GM20000 (cell line): ENCODE measurements around the gene MRPL44.

ENCODE experiments used
- DNase-seq: peaks from one replicate; pipeline ENCODE4 v3.0.0; 2012; ENCODE audit warnings: low spot score
- TF ChIP-seq, protein P1 (sequence below): IDR thresholded peaks from 2 replicates; pipeline ENCODE4 v1.5.1; 2012; ENCODE audit warnings: mild to moderate bottlenecking, control low read depth; ENCODE audit errors: extremely low read depth, missing control alignments

The MRPL44 gene

DNA sequence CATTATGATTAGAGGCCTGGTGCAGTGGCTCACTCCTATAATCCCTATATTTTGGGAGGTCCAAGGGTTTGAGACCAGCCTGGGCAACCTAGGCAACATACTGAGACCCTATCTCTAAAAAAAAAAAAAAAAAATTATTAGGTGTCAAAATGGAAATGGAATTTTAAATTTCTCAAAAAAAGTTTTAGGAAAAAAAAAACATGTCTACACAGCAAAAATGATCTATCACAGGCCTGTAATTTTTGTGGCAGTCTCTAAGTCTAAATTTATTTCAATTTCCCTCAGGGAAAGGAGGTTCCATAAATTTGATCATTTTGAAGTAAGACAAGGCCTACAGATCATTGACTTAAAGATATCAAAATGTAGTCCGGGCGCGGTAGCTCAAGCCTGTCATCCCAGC, 16.3 kb downstream of the MRPL44 start:
- no peak for DNase-seq
- TF ChIP-seq, protein P1, sequence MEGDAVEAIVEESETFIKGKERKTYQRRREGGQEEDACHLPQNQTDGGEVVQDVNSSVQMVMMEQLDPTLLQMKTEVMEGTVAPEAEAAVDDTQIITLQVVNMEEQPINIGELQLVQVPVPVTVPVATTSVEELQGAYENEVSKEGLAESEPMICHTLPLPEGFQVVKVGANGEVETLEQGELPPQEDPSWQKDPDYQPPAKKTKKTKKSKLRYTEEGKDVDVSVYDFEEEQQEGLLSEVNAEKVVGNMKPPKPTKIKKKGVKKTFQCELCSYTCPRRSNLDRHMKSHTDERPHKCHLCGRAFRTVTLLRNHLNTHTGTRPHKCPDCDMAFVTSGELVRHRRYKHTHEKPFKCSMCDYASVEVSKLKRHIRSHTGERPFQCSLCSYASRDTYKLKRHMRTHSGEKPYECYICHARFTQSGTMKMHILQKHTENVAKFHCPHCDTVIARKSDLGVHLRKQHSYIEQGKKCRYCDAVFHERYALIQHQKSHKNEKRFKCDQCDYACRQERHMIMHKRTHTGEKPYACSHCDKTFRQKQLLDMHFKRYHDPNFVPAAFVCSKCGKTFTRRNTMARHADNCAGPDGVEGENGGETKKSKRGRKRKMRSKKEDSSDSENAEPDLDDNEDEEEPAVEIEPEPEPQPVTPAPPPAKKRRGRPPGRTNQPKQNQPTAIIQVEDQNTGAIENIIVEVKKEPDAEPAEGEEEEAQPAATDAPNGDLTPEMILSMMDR: no peak

DNA sequence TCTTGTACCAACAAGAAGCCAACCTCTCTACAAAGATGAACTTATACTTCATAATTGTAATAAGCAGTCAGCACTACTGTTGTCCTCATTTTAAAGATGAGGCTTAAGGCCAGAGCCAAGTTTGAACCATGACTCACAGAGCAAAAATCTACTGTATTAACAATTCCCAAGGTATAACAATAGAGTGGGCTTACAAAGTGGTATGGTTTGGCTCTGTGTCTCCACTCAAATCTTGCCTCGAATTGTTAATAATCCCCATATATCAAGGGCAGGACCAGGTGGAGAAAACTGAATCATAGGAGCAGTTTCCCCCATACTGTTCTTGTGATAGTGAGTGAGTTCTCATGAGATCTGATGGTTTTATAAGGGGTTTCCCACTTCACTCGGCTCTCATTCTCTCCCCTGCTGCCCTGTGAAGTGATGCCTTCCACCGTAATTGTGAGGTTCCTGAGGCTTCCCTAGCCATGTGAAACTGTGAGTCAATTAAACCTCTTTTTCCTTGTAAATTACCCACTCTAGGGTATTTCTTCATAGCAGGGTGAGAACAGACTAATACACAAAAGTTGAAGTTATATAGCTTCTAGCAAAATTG, 19.5 kb downstream of the MRPL44 start:
- no peak for DNase-seq
- TF ChIP-seq, protein P1: no peak

DNA sequence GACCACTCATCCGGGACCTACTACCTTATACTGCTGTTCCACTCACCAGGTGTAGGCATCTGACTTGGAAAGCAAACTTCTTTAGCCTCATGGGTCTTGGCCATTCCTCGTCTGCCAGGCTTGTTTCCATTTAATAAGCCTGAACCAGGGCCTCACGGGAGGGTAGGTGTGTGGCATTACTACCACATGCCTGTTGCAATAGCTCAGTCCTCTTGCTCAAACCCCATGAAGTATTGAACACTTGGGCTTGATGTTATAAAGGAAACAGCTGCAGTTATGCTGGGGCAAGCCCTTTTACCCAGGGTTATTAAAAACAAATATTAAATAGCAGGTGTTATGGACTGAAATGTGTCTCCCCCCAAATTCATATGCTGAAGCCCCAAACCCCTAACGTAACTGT, 21.2 kb downstream of the MRPL44 start:
- TF ChIP-seq, protein P1: no peak
- DNase-seq: no peak

DNA sequence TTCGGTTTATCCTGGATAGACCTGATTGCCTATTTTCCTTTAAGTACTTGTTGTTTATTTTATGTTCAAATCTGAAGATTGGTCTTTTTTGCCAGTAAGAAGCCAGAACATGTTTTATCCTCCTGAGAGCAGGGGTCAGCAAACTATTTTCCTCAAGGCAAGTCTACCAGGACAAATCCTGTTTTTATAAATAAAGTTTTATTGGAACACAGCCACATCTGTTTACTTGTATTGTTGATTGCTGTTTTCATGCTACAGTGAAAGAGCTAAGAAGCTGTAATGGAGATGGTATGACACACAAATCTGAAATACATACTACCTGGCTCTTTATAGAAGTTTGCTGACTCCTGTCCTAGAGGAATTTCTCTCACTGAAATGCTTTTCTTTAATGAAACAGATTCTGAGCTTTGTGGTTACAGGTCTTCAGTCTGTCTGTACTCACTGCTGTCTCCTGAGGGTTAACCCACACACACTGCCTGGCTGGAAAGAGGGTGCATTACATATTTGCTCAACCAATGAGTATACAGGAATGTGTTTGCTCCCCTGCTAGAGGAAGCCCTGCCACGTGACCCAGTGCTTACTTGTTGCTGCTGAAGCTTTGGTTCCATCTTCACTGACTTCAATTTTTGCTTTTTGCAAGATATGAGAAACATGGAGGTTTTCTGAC, 22.6 kb downstream of the MRPL44 start:
- TF ChIP-seq, protein P1: no peak
- DNase-seq: no peak

DNA sequence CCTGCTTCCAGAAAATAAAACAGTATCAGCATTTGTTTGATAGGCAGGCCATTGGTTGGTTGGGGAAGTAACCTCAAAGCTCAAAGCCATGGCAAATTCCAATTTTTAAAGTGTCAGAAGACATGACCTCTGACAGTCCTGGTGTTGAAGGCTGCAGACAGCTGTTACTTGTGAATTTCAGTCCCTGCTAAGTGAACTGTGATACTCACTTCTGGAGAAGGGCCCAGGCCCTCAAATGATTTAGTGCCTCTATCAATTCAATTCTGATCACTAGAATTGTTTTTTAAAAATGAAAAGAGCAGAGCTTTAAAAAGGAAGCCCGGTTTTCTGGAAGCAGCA, 23.1 kb downstream of the MRPL44 start:
- DNase-seq: no peak
- TF ChIP-seq, protein P1: no peak

DNA sequence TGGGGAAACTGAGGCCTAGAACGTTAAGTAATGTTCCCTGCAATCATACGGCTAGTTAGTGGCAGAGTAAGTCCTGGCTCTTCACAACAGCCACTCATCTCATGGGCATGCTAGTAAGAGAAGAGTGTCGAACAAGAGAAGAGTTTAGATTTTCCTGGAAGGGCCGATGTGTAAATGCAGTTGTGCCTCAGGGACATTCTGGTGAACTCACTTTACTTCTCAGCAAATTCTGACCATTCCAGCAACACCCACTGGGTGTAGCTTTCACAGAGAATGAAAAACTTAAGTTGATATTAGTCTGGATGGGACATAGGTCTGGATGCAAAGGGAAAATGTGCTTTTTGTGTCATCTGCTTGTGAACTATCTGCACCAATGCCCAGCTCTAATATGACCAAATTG, 23.5 kb downstream of the MRPL44 start:
- TF ChIP-seq, protein P1: no peak
- DNase-seq: no peak

DNA sequence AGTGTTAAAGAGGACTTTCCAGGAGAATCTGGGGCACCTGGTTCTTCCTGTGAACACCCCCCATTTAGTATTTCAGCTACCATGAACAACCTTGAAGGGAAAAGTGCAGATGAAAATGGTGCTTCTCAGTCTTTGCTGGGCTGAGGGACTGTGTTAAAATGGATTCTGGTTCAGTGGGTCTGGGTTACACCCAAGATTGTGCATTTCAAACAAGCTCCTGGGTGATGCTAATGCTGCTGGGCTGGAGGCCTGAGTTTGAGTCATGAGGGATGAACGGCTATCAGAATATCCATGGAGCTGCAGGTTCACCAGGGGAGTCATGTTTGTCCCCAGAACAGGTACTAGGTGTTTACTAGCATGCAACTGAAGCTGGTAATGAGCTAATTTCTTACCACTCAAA, 24.0 kb downstream of the MRPL44 start:
- TF ChIP-seq, protein P1: no peak
- DNase-seq: no peak
